Ureter (tissue), 1 donor: ENCODE results near the gene GIPC3. TPM values are rescaled to one million over a fixed set of nuclear protein-coding genes. Genes with fewer than 3 reads are reported as not detected.
"Not testable (repeated sequence)": the region's sequence is repeated elsewhere in the genome, so short reads cannot be mapped to it uniquely, and the experiment has no call there.

Experiments used
- DNase-seq: peaks from one replicate; pipeline ENCODE4 v3.0.0-alpha.2; 2020; ENCODE audit warnings: low spot score
- total RNA-seq: library from RNA; stranded (reverse); gene quantifications from one replicate; pipeline ENCODE4 v1.2.4, GENCODE V29; 2023
- donor health status: DM: yes; HTN: yes; CAD: no.

Gene GIPC3
- total RNA-seq, 1 donor from 2014 or later = 2.4 TPM

GRCh38 chr19:3576696-3577443 lies 8.4 kb upstream of the GIPC3 start:
- no peak for DNase-seq

- no peak for DNase-seq
Measured at GRCh38 chr19:3577723-3578344, 7.4 kb upstream of the GIPC3 start.

GRCh38 chr19:3578390-3578789 lies 6.9 kb upstream of the GIPC3 start:
- no peak for DNase-seq

- DNase-seq = no peak
Measured at GRCh38 chr19:3580156-3580934, 4.9 kb upstream of the GIPC3 start.

GRCh38 chr19:3581792-3582191 lies 3.5 kb upstream of the GIPC3 start:
- DNase-seq = not testable (repeated sequence)

- not testable (repeated sequence) for DNase-seq
Measured at GRCh38 chr19:3584036-3584802, 1.1 kb upstream of the GIPC3 start.

- DNase-seq = no peak
Measured at GRCh38 chr19:3586127-3586626, 899 bp downstream of the GIPC3 start.

- no peak for DNase-seq
Measured at GRCh38 chr19:3586707-3587346, 1.5 kb downstream of the GIPC3 start.

GRCh38 chr19:3589439-3589838 lies 4.2 kb downstream of the GIPC3 start:
- no peak for DNase-seq

- DNase-seq = no peak
Measured at GRCh38 chr19:3589949-3590348, 4.7 kb downstream of the GIPC3 start.

GRCh38 chr19:3590991-3591659 lies 5.8 kb downstream of the GIPC3 start:
- DNase-seq = no peak

- no peak for DNase-seq
Measured at GRCh38 chr19:3591876-3592613, 6.8 kb downstream of the GIPC3 start.

- no peak for DNase-seq
Measured at GRCh38 chr19:3593156-3593555, 7.9 kb downstream of the GIPC3 start.

- no peak for DNase-seq
Measured at GRCh38 chr19:3595521-3596061, 10.3 kb downstream of the GIPC3 start.

- no peak for DNase-seq
Measured at GRCh38 chr19:3599776-3600187, 14.5 kb downstream of the GIPC3 start.

- no peak for DNase-seq
Measured at GRCh38 chr19:3601021-3601420, 15.7 kb downstream of the GIPC3 start.

- DNase-seq = no peak
Measured at GRCh38 chr19:3603121-3603811, 18.0 kb downstream of the GIPC3 start.

- no peak for DNase-seq
Measured at GRCh38 chr19:3604227-3604986, 19.1 kb downstream of the GIPC3 start.
